GM23338 (cell line): Measurements from ENCODE around the gene KIF22.

Experiments used
- CTCF ChIP-seq, 2 experiments: fragments of 200-600 bp in 1 of 2; sonication (generic) in 1 of 2; conservative IDR thresholded peaks; 2 replicates each; pipeline versions ENCODE4 v1.5.1 to v1.6.1; 2016 to 2017; ENCODE audit warnings: antibody characterized with exemption in 2 of 2, low read depth in 2 of 2, mild to moderate bottlenecking in 2 of 2, moderate library complexity in 1 of 2
- EZH2 ChIP-seq: fragments of 200-600 bp; sonication (generic); IDR thresholded peaks from one replicate; pipeline ENCODE4 v1.8.0; 2017; ENCODE audit warnings: antibody characterized with exemption, mild to moderate bottlenecking, low read depth; ENCODE audit not compliant: unreplicated experiment
- EZH2phosphoT487 ChIP-seq: fragments of 200-600 bp; sonication (generic); IDR thresholded peaks from one replicate; pipeline ENCODE4 v1.8.1; 2018; ENCODE audit warnings: antibody characterized with exemption; ENCODE audit not compliant: unreplicated experiment
- JUNB ChIP-seq: IDR thresholded peaks from one replicate; pipeline ENCODE4 v1.6.1; 2016; ENCODE audit warnings: antibody characterized with exemption; ENCODE audit not compliant: unreplicated experiment
- POLR2AphosphoS5 ChIP-seq: IDR thresholded peaks from 2 replicates; pipeline ENCODE4 v1.6.1; 2016; ENCODE audit warnings: antibody characterized with exemption, low read depth
- REST ChIP-seq: IDR thresholded peaks from one replicate; pipeline ENCODE4 v1.6.1; 2018; ENCODE audit warnings: antibody characterized with exemption; ENCODE audit not compliant: unreplicated experiment
- STAT1 ChIP-seq: IDR thresholded peaks from one replicate; pipeline ENCODE4 v1.6.1; 2016; ENCODE audit warnings: antibody characterized with exemption; ENCODE audit not compliant: unreplicated experiment
- ZNF331 ChIP-seq: fragments of 250-450 bp; sonication (Bioruptor Pico); IDR thresholded peaks from 2 replicates; pipeline ENCODE4 v1.5.0; 2020; ENCODE audit warnings: low read depth, mild to moderate bottlenecking, moderate library complexity

- no peak for TF ChIP-seq CTCF (conservative IDR thresholded peaks at IDR 0.05; ENCODE audit: low read depth in 2 of 2)
- TF ChIP-seq POLR2AphosphoS5 = no peak
- TF ChIP-seq JUNB = no peak
- TF ChIP-seq EZH2 = no peak
- TF ChIP-seq STAT1 = no peak
- no peak for TF ChIP-seq EZH2phosphoT487
- TF ChIP-seq REST = no peak
- TF ChIP-seq ZNF331 (CRISPR knock-in tag) = no peak
These were observed 64.1 kb downstream of the KIF22 start for GRCh38 chr16:29854520-29855100.
